Endothelial cell of umbilical vein (primary cell): ENCODE results near the gene CIROP. TPM values are rescaled to one million over a fixed set of nuclear protein-coding genes. Genes with fewer than 3 reads are reported as not detected.

ENCODE experiments used
- BruUV-seq: library from RNA; stranded (reverse); fragments of 400-500 nt; replicated peaks from 2 replicates; lab custom pipeline; 2021; lab: Mats Ljungman, UMichigan
- CTCF ChIA-PET: fragments of 300-600, 350-600 bp; sonication (Branson Sonifier 250); formaldehyde crosslinking; loops from one replicate; lab custom pipeline; 2021; ENCODE audit warnings: antibody characterized with exemption, inconsistent platforms; lab: Charles Lee
- POLR2A ChIA-PET: fragments of 300-600, 350-600 bp; sonication (Branson Sonifier 250); formaldehyde crosslinking; loops from one replicate; lab custom pipeline; 2021; ENCODE audit warnings: antibody characterized with exemption, inconsistent platforms; lab: Charles Lee
- DNase-seq: peaks from one replicate; pipeline ENCODE4 v3.0.0-alpha.2; 2011; ENCODE audit warnings: low read depth, low spot score
- FAIRE-seq: peaks from 2 replicates; lab custom pipeline; 2011; peaks lifted over from hg19 to GRCh38; lab: Jason Lieb, UNC
- H2AFZ ChIP-seq: 2 replicates; pipeline ENCODE4 v1.6.0; 2012; ENCODE audit warnings: low read depth, low read length, control low read depth, inconsistent platforms
- H3K27ac ChIP-seq: 2 replicates; pipeline ENCODE4 v1.5.1; 2011; ENCODE audit warnings: low read depth, mild to moderate bottlenecking, control low read depth, low read length, moderate library complexity; ENCODE audit not compliant: insufficient read depth
- H3K27me3 ChIP-seq, 2 experiments: 2 replicates each; pipeline versions ENCODE4 v1.6.0 to v1.6.1; 2011; ENCODE audit warnings: low read length in 2 of 2, mixed read lengths in 1 of 2; ENCODE audit not compliant: control insufficient read depth in 2 of 2, insufficient read depth in 2 of 2
- H3K36me3 ChIP-seq, 2 experiments: 2 replicates in 1 of 2; 3 replicates in 1 of 2; pipeline ENCODE4 v1.5.1; 2011; ENCODE audit warnings: low read length in 2 of 2, mild to moderate bottlenecking in 1 of 2, moderate library complexity in 1 of 2; ENCODE audit not compliant: control insufficient read depth in 2 of 2, insufficient read depth in 2 of 2; ENCODE audit errors: extremely low read depth in 1 of 2
- H3K4me1 ChIP-seq: 3 replicates; pipeline ENCODE4 v1.5.1; 2011; ENCODE audit warnings: mild to moderate bottlenecking, low read length; ENCODE audit not compliant: control insufficient read depth, insufficient read depth; ENCODE audit errors: extremely low read depth
- H3K4me2 ChIP-seq: 2 replicates; pipeline ENCODE4 v1.6.1; 2011; ENCODE audit warnings: low read length, control low read depth, mixed read lengths; ENCODE audit not compliant: insufficient read depth
- H3K4me3 ChIP-seq, 3 experiments: fragments of 200-600 bp in 1 of 3; sonication (generic), shearing (Covaris generic) in 1 of 3; replicated peaks in 1 of 3; 2 replicates each; pipeline ENCODE4 v1.5.1; 2011 to 2016; ENCODE audit warnings: control low read depth in 3 of 3, low read length in 3 of 3, mild to moderate bottlenecking in 2 of 3, inconsistent platforms in 1 of 3, low read depth in 1 of 3, moderate library complexity in 1 of 3; ENCODE audit not compliant: insufficient read depth in 1 of 3
- H3K79me2 ChIP-seq: 2 replicates; pipeline ENCODE4 v1.6.0; 2012; ENCODE audit warnings: low read length, inconsistent platforms; ENCODE audit not compliant: control insufficient read depth, insufficient read depth
- H3K9ac ChIP-seq: replicated peaks from 2 replicates; pipeline ENCODE3; 2011; ENCODE audit warnings: low read length, control low read depth; ENCODE audit not compliant: insufficient read depth; ENCODE audit errors: extremely low read depth
- H3K9me1 ChIP-seq: replicated peaks from 3 replicates; pipeline ENCODE4 v1.6.0; 2011; ENCODE audit warnings: mild to moderate bottlenecking, low read length; ENCODE audit not compliant: control insufficient read depth, insufficient read depth; ENCODE audit errors: extremely low read depth
- H3K9me3 ChIP-seq: replicated peaks from 2 replicates; pipeline ENCODE4 v1.5.1; 2012; ENCODE audit warnings: low read length, inconsistent platforms; ENCODE audit not compliant: control insufficient read depth, insufficient read depth
- H4K20me1 ChIP-seq: replicated peaks from 2 replicates; pipeline ENCODE3; 2011; ENCODE audit warnings: mild to moderate bottlenecking, low read length; ENCODE audit not compliant: control insufficient read depth, insufficient read depth; ENCODE audit errors: extremely low read depth
- CTCF ChIP-seq, 2 donors: IDR thresholded peaks; 1 replicate in 1 of 2; 2 replicates in 1 of 2; pipeline ENCODE4 v1.5.1; 2011; ENCODE audit warnings: low read length in 2 of 2, mild to moderate bottlenecking in 2 of 2, moderate library complexity in 2 of 2, control low read depth in 1 of 2, inconsistent platforms in 1 of 2, low read depth in 1 of 2; ENCODE audit not compliant: insufficient read depth in 1 of 2; ENCODE audit errors: extremely low read depth in 1 of 2
- EZH2 ChIP-seq: IDR thresholded peaks from 2 replicates; pipeline ENCODE4 v1.6.1; 2012; ENCODE audit warnings: borderline replicate concordance, low read depth, mild to moderate bottlenecking, moderate library complexity, low read length, inconsistent platforms; ENCODE audit not compliant: severe bottlenecking
- FOS ChIP-seq: IDR thresholded peaks from 2 replicates; pipeline ENCODE4 v1.6.1; 2011; ENCODE audit warnings: mild to moderate bottlenecking, low read length, moderate library complexity, borderline replicate concordance; ENCODE audit not compliant: insufficient read depth
- JUN ChIP-seq: IDR thresholded peaks from 2 replicates; pipeline ENCODE4 v1.6.1; 2011; ENCODE audit warnings: borderline replicate concordance, low read depth; ENCODE audit not compliant: insufficient read length, insufficient read depth
- MAX ChIP-seq: IDR thresholded peaks from 2 replicates; pipeline ENCODE4 v1.6.1; 2011; ENCODE audit not compliant: insufficient read depth, insufficient read length
- MYC ChIP-seq: IDR thresholded peaks from one replicate; pipeline ENCODE4 v1.6.1; 2011; ENCODE audit warnings: mild to moderate bottlenecking, low read depth, low read length
- POLR2A ChIP-seq: IDR thresholded peaks from 2 replicates; pipeline ENCODE4 v1.6.1; 2012; ENCODE audit warnings: low read depth, mild to moderate bottlenecking, control low read depth, low read length
- POLR2AphosphoS5 ChIP-seq: IDR thresholded peaks from 2 replicates; pipeline ENCODE4 v1.6.1; 2012; ENCODE audit warnings: low read depth, mild to moderate bottlenecking, control low read depth, low read length, moderate library complexity; ENCODE audit not compliant: insufficient read depth
- dilution Hi-C: fragments of 300-500 bp; cut with MboI; formaldehyde crosslinking; loops from one replicate; pipeline ENCODE4 v1.15.0; 2019; ENCODE audit warnings: low sequenced_read_pairs; ENCODE audit not compliant: extremely low pct_ligation_motif_present
- intact Hi-C: fragments of 100-400 bp; cut with micrococcal nuclease; formaldehyde crosslinking; loops from one replicate; pipeline ENCODE4 v1.10.0; 2022
- polyA plus RNA-seq, 4 experiments: library from polyadenylated mRNA; depleted of rRNA in 3 of 4; stranded (reverse) in 3 of 4; unstranded in 1 of 4; fragments of >200 nt; gene quantifications; 2 replicates each; pipeline versions ENCODE4 v1.2.1 to v1.2.3, GENCODE V29; 2011 to 2012; ENCODE audit warnings: missing spikeins in 1 of 4
- total RNA-seq: library from RNA; stranded (reverse); gene quantifications from 2 replicates; pipeline ENCODE4 v1.2.3, GENCODE V29; 2021

The CIROP gene
- total and polyA plus RNA-seq, 2 donors (not counting 3 experiments of a cell fraction or from before 2014, with no cell fraction given): not detected

- Histone ChIP-seq H4K20me1 (peaks cover 4% of the 10 kb centered on the region), H3K9ac (peak overlapping the region; percentile 92), H3K9me3 (no peaks in the 10 kb centered on the region), H3K79me2 (peaks cover 52% of the 10 kb centered on the region), H3K27me3 (no peaks in the 10 kb centered on the region), H2AFZ (no peak overlapping the region), H3K27ac (peak overlapping the region; percentile 79), H3K9me1 (no peaks in the 10 kb centered on the region), H3K36me3 (peaks cover 32% of the 10 kb centered on the region in 2 experiments), H3K4me3 (peak overlapping the region; percentile 49 to 94 (median 88)), H3K4me1 (peaks cover 26% of the 10 kb centered on the region), H3K4me2 (peak overlapping the region; percentile 95)
- no peak for TF ChIP-seq MAX
- TF ChIP-seq POLR2A: no peak
- no peak for TF ChIP-seq JUN
- no peak for TF ChIP-seq POLR2AphosphoS5
- no peak for TF ChIP-seq EZH2
- no peak for TF ChIP-seq FOS
- TF ChIP-seq CTCF (IDR thresholded peaks at IDR 0.05; ENCODE audit: extremely low read depth in 1 of 2, insufficient read depth in 1 of 2, low read depth in 1 of 2, low read length in 2 of 2): no peak
- no peak for TF ChIP-seq MYC
- CTCF ChIA-PET: interaction anchor here (1.0 to 3.2 kb wide), 13 partner anchors 8 to 88 kb away, joined by 3 to 21 read pairs (median 6); partner anchors contain the start of genes ACIN1 and C14orf119
- no peak for DNase-seq
- intact Hi-C loops: no loop called here
- dilution Hi-C loops: no loop called here
- FAIRE-seq: peak; percentile 18
- POLR2A ChIA-PET: interaction anchor here (1.3 to 1.5 kb wide), 2 partner anchors 8 to 13 kb away, joined by 3 to 8 read pairs; no protein-coding TSS in a partner anchor
- no TSS peak for BruUV-seq
These were observed 34.3 kb downstream of the CIROP start for GRCh38 chr14:23070262-23071129.
